ENCODE results near the gene SHANK3. TPM values are rescaled to one million over a fixed set of nuclear protein-coding genes. Genes with fewer than 3 reads are reported as not detected.

The SHANK3 gene
- total RNA-seq, 1 donor from 2014 or later = 4.2 TPM

GRCh38 chr22:50677493-50678217, 5.0 kb downstream of the SHANK3 start:
- no peaks in the 10 kb centered on the region for H3K9me3 ChIP-seq (ENCODE audit: control insufficient read depth in 3 of 3, low read length in 3 of 3)
- no peak overlapping the region for H3K27ac ChIP-seq (ENCODE audit: low read depth, low read length)
- peaks cover 0 to 6% (median 3%) of the 10 kb centered on the region in 3 donors for H3K36me3 ChIP-seq (ENCODE audit: control insufficient read depth in 3 of 3, insufficient read depth in 3 of 3, low read length in 3 of 3)
- peak overlapping the region in 1 of 3 donors; percentile 6 for H3K4me3 ChIP-seq (ENCODE audit: low read length in 3 of 3)
- H3K9ac ChIP-seq (ENCODE audit: low read depth in 1 of 3, low read length in 3 of 3) = peak overlapping the region in 1 of 3 donors; percentile 50
- H3K27me3 ChIP-seq (ENCODE audit: control insufficient read depth in 3 of 3, insufficient read depth in 3 of 3, low read length in 3 of 3) = peaks cover 26 to 37% (median 36%) of the 10 kb centered on the region in 3 donors
- peaks cover 0 to 11% (median 8%) of the 10 kb centered on the region in 3 donors for H3K4me1 ChIP-seq (ENCODE audit: control insufficient read depth in 3 of 3, insufficient read depth in 3 of 3, low read length in 3 of 3)

DNA sequence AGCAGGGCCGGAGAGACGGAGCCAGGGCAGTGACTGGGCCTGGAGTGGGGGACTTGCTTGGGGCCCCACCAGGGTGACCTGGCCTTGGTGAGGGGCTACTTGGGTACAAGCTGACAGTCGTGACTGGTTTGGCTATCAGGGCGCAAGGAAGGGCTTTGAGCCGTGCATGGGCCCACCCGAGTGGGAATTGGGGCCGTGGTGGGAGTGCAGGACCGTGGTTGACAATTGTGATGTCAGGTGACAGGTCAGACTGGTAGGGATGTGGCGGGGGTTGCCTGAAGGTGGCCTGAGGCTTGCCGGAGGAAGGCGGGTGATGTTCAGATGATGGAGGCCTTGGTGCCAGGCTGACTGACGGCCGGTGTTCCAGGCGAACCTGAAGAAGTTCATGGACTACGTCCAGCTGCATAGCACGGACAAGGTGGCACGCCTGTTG, 5.6 kb downstream of the SHANK3 start:
- peaks cover 0 to 8% (median 3%) of the 10 kb centered on the region in 3 donors for H3K36me3 ChIP-seq (ENCODE audit: control insufficient read depth in 3 of 3, insufficient read depth in 3 of 3, low read length in 3 of 3)
- H3K9me3 ChIP-seq (ENCODE audit: control insufficient read depth in 3 of 3, low read length in 3 of 3) = no peaks in the 10 kb centered on the region
- H3K9ac ChIP-seq (ENCODE audit: low read depth in 1 of 3, low read length in 3 of 3) = peak overlapping the region in 1 of 3 donors; percentile 16
- H3K27ac ChIP-seq (ENCODE audit: low read depth, low read length) = no peak overlapping the region
- H3K27me3 ChIP-seq (ENCODE audit: control insufficient read depth in 3 of 3, insufficient read depth in 3 of 3, low read length in 3 of 3) = peaks cover 22 to 31% (median 31%) of the 10 kb centered on the region in 3 donors
- no peak overlapping the region for H3K4me3 ChIP-seq (ENCODE audit: low read length in 3 of 3)
- H3K4me1 ChIP-seq (ENCODE audit: control insufficient read depth in 3 of 3, insufficient read depth in 3 of 3, low read length in 3 of 3) = peaks cover 0 to 11% (median 8%) of the 10 kb centered on the region in 3 donors

GRCh38 chr22:50678651-50679521, 6.3 kb downstream of the SHANK3 start:
- Histone ChIP-seq H3K4me1 (ENCODE audit: control insufficient read depth in 3 of 3, insufficient read depth in 3 of 3, low read length in 3 of 3) (peaks cover 0 to 11% (median 3%) of the 10 kb centered on the region in 3 donors), H3K27me3 (ENCODE audit: control insufficient read depth in 3 of 3, insufficient read depth in 3 of 3, low read length in 3 of 3) (peaks cover 16 to 25% (median 25%) of the 10 kb centered on the region in 3 donors), H3K9me3 (ENCODE audit: control insufficient read depth in 3 of 3, low read length in 3 of 3) (no peaks in the 10 kb centered on the region), H3K27ac (ENCODE audit: low read depth, low read length) (no peak overlapping the region), H3K4me3 (ENCODE audit: low read length in 3 of 3) (no peak overlapping the region), H3K36me3 (ENCODE audit: control insufficient read depth in 3 of 3, insufficient read depth in 3 of 3, low read length in 3 of 3) (peaks cover 0 to 8% (median 3%) of the 10 kb centered on the region in 3 donors), H3K9ac (ENCODE audit: low read depth in 1 of 3, low read length in 3 of 3) (peak overlapping the region in 1 of 3 donors; percentile 16)

- Histone ChIP-seq H3K9ac (ENCODE audit: low read depth in 1 of 3, low read length in 3 of 3) (no peak overlapping the region), H3K9me3 (ENCODE audit: control insufficient read depth in 3 of 3, low read length in 3 of 3) (no peaks in the 10 kb centered on the region), H3K27ac (ENCODE audit: low read depth, low read length) (no peak overlapping the region), H3K36me3 (ENCODE audit: control insufficient read depth in 3 of 3, insufficient read depth in 3 of 3, low read length in 3 of 3) (peaks cover 0 to 3% (median 2%) of the 10 kb centered on the region in 3 donors), H3K4me1 (ENCODE audit: control insufficient read depth in 3 of 3, insufficient read depth in 3 of 3, low read length in 3 of 3) (peaks cover 5 to 8% (median 6%) of the 10 kb centered on the region in 3 donors), H3K4me3 (ENCODE audit: low read length in 3 of 3) (no peak overlapping the region), H3K27me3 (ENCODE audit: control insufficient read depth in 3 of 3, insufficient read depth in 3 of 3, low read length in 3 of 3) (peaks cover 14 to 19% (median 17%) of the 10 kb centered on the region in 3 donors)
These were observed 10.7 kb downstream of the SHANK3 start for GRCh38 chr22:50683086-50683993.

GRCh38 chr22:50683994-50684371, 11.4 kb downstream of the SHANK3 start:
- H3K27ac ChIP-seq (ENCODE audit: low read depth, low read length) = no peak overlapping the region

DNA sequence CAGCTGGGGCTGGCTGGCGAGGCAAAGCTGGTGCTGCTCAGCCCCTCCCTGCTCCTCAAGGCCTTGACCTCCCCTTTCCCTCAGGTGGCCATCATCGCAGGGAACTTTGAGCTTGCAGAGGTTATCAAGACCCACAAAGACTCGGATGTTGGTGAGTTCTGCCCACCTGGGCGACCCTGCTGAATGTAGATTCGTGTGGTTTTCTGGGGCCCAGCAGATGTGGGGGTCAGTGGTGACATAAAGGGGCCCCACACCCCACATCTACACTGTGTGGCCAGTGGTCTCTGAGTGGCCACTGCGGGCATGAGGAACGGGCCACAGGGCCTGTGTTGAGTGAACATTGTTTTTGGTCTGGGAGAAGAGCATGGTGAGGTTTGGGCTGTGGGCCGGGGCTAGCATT, 11.9 kb downstream of the SHANK3 start:
- no peak overlapping the region for H3K4me3 ChIP-seq (ENCODE audit: low read length in 3 of 3)
- H3K9me3 ChIP-seq (ENCODE audit: control insufficient read depth in 3 of 3, low read length in 3 of 3) = no peaks in the 10 kb centered on the region
- H3K27ac ChIP-seq (ENCODE audit: low read depth, low read length) = no peak overlapping the region
- H3K4me1 ChIP-seq (ENCODE audit: control insufficient read depth in 3 of 3, insufficient read depth in 3 of 3, low read length in 3 of 3) = peaks cover 5 to 8% (median 6%) of the 10 kb centered on the region in 3 donors
- H3K36me3 ChIP-seq (ENCODE audit: control insufficient read depth in 3 of 3, insufficient read depth in 3 of 3, low read length in 3 of 3) = peaks cover 0 to 3% (median 2%) of the 10 kb centered on the region in 3 donors
- peaks cover 14 to 23% (median 21%) of the 10 kb centered on the region in 3 donors for H3K27me3 ChIP-seq (ENCODE audit: control insufficient read depth in 3 of 3, insufficient read depth in 3 of 3, low read length in 3 of 3)
- no peak overlapping the region for H3K9ac ChIP-seq (ENCODE audit: low read depth in 1 of 3, low read length in 3 of 3)

More at GRCh38 chr22:50683994-50684371, 11.4 kb downstream of the SHANK3 start:
- H3K36me3 ChIP-seq (ENCODE audit: control insufficient read depth in 3 of 3, insufficient read depth in 3 of 3, low read length in 3 of 3) = peaks cover 0 to 3% (median 2%) of the 10 kb centered on the region in 3 donors
- H3K27me3 ChIP-seq (ENCODE audit: control insufficient read depth in 3 of 3, insufficient read depth in 3 of 3, low read length in 3 of 3) = peaks cover 14 to 23% (median 21%) of the 10 kb centered on the region in 3 donors
- no peaks in the 10 kb centered on the region for H3K9me3 ChIP-seq (ENCODE audit: control insufficient read depth in 3 of 3, low read length in 3 of 3)
- peaks cover 5 to 8% (median 6%) of the 10 kb centered on the region in 3 donors for H3K4me1 ChIP-seq (ENCODE audit: control insufficient read depth in 3 of 3, insufficient read depth in 3 of 3, low read length in 3 of 3)
- no peak overlapping the region for H3K4me3 ChIP-seq (ENCODE audit: low read length in 3 of 3)
- no peak overlapping the region for H3K9ac ChIP-seq (ENCODE audit: low read depth in 1 of 3, low read length in 3 of 3)

DNA sequence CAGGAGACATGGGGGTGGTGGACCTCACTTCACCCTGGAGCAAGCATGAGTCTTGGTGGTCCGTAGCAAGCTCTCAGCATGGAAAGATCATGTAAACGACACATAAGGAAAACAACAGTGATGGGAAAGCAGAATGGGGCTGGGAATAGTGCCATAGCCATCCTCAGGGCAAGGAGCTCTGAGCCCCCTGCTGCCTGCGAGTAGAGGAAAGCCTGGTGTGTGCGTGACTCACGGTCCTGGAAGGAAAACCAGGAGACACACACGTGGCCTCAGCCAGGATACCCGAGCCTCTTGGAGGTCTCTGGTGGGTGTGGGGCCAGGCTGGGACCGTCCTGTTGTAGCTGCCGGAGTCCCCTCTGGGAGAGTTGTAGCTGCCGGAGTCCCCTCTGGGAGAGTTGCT, 12.4 kb downstream of the SHANK3 start:
- peak overlapping the region in 1 of 3 donors; percentile 16 for H3K9ac ChIP-seq (ENCODE audit: low read depth in 1 of 3, low read length in 3 of 3)
- H3K27ac ChIP-seq (ENCODE audit: low read depth, low read length) = no peak overlapping the region
- no peak overlapping the region for H3K4me3 ChIP-seq (ENCODE audit: low read length in 3 of 3)
- H3K27me3 ChIP-seq (ENCODE audit: control insufficient read depth in 3 of 3, insufficient read depth in 3 of 3, low read length in 3 of 3) = peaks cover 14 to 23% (median 21%) of the 10 kb centered on the region in 3 donors
- H3K36me3 ChIP-seq (ENCODE audit: control insufficient read depth in 3 of 3, insufficient read depth in 3 of 3, low read length in 3 of 3) = peaks cover 0 to 3% (median 2%) of the 10 kb centered on the region in 3 donors
- peaks cover 5 to 8% (median 6%) of the 10 kb centered on the region in 3 donors for H3K4me1 ChIP-seq (ENCODE audit: control insufficient read depth in 3 of 3, insufficient read depth in 3 of 3, low read length in 3 of 3)
- H3K9me3 ChIP-seq (ENCODE audit: control insufficient read depth in 3 of 3, low read length in 3 of 3) = no peaks in the 10 kb centered on the region

DNA sequence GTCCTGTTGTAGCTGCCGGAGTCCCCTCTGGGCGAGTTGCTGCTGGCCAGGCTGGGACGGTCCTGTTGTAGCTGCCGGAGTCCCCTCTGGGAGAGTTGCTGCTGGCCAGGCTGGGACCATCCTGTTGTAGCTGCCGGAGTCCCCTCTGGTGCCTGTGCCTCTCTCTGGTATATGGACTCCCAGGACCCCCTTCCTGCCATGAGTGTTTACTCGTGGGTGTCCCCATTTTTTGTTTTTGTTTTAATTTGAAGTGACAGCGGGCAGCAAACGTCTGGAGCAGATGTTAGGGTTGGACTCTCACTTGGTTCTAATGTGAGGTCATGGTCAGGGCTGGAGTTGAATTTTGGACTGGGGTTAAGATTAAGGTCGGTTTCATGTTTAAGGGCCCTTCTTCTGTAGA, 14.2 kb downstream of the SHANK3 start:
- Histone ChIP-seq H3K4me1 (ENCODE audit: control insufficient read depth in 3 of 3, insufficient read depth in 3 of 3, low read length in 3 of 3) (peaks cover 5 to 8% (median 6%) of the 10 kb centered on the region in 3 donors), H3K9me3 (ENCODE audit: control insufficient read depth in 3 of 3, low read length in 3 of 3) (no peaks in the 10 kb centered on the region), H3K9ac (ENCODE audit: low read depth in 1 of 3, low read length in 3 of 3) (no peak overlapping the region), H3K27ac (ENCODE audit: low read depth, low read length) (no peak overlapping the region), H3K27me3 (ENCODE audit: control insufficient read depth in 3 of 3, insufficient read depth in 3 of 3, low read length in 3 of 3) (peaks cover 14 to 23% (median 21%) of the 10 kb centered on the region in 3 donors), H3K4me3 (ENCODE audit: low read length in 3 of 3) (no peak overlapping the region), H3K36me3 (ENCODE audit: control insufficient read depth in 3 of 3, insufficient read depth in 3 of 3, low read length in 3 of 3) (peaks cover 0 to 2% (median 2%) of the 10 kb centered on the region in 3 donors)

- no peaks in the 10 kb centered on the region for H3K9me3 ChIP-seq (ENCODE audit: control insufficient read depth in 3 of 3, low read length in 3 of 3)
- H3K27me3 ChIP-seq (ENCODE audit: control insufficient read depth in 3 of 3, insufficient read depth in 3 of 3, low read length in 3 of 3) = peaks cover 14 to 23% (median 21%) of the 10 kb centered on the region in 3 donors
- H3K36me3 ChIP-seq (ENCODE audit: control insufficient read depth in 3 of 3, insufficient read depth in 3 of 3, low read length in 3 of 3) = peaks cover 0 to 2% (median under 1%) of the 10 kb centered on the region in 3 donors
- no peak overlapping the region for H3K27ac ChIP-seq (ENCODE audit: low read depth, low read length)
- no peak overlapping the region for H3K4me3 ChIP-seq (ENCODE audit: low read length in 3 of 3)
- H3K9ac ChIP-seq (ENCODE audit: low read depth in 1 of 3, low read length in 3 of 3) = no peak overlapping the region
- peaks cover 5 to 8% (median 6%) of the 10 kb centered on the region in 3 donors for H3K4me1 ChIP-seq (ENCODE audit: control insufficient read depth in 3 of 3, insufficient read depth in 3 of 3, low read length in 3 of 3)
These were observed 15.2 kb downstream of the SHANK3 start for GRCh38 chr22:50687829-50688228.

Measured in skeletal muscle tissue (tissue), 4 donors.